Mucosa of descending colon (tissue), 3 donors: ENCODE results near the gene TMSB4X. TPM values are rescaled to one million over a fixed set of nuclear protein-coding genes. Genes with fewer than 3 reads are reported as not detected.

ENCODE experiments used
- ATAC-seq: fragments of 200-7000 bp; cut with Tn5 transposase; one replicate; pipeline ENCODE4 v1.9.1; 2020; ENCODE audit warnings: mild to moderate bottlenecking, moderate library complexity
- DNase-seq, 3 donors: peaks; one replicate each; pipeline ENCODE4 v3.0.0-alpha.2; 2020
- H3K36me3 ChIP-seq: fragments of 200-600 bp; one replicate; pipeline ENCODE4 v1.8.0; 2021; ENCODE audit warnings: low read depth, mild to moderate bottlenecking
- H3K4me1 ChIP-seq: fragments of 200-600 bp; one replicate; pipeline ENCODE4 v1.8.0; 2021; ENCODE audit warnings: low read depth, mild to moderate bottlenecking
- H3K4me3 ChIP-seq: fragments of 200-600 bp; one replicate; pipeline ENCODE4 v1.8.0; 2021; ENCODE audit warnings: mild to moderate bottlenecking
- H3K9me3 ChIP-seq: fragments of 200-600 bp; one replicate; pipeline ENCODE4 v1.8.0; 2021; ENCODE audit warnings: mild to moderate bottlenecking
- CTCF ChIP-seq: fragments of 200-600 bp; IDR thresholded peaks from one replicate; pipeline ENCODE4 v1.8.0; 2022; ENCODE audit warnings: antibody characterized with exemption, mild to moderate bottlenecking
- intact Hi-C, 2 donors: fragments of 100-400 bp; cut with DNase I in 1 of 2; cut with micrococcal nuclease in 1 of 2; formaldehyde crosslinking; loops; one replicate each; pipeline versions ENCODE4 v1.11.0 to v1.11.1; 2022; cut with DNase I, micrococcal nuclease
- total RNA-seq, 3 donors: library from RNA; stranded (reverse); fragmentation: NEBNext Ultra II Directional in 2 of 3; extraction: Animal tissue kit (Norgen Biotek cat#: 25700) in 2 of 3; gene quantifications; one replicate each; pipeline versions ENCODE4 v1.2.1 to v1.2.4, GENCODE V29; 2021 to 2023
- donor health status: DM: no; HTN: no; CAD: no; lungs with moderate emphysema.
- donor health status: DM: no; HTN: no; CAD: no.
- donor health status: DM: no; HTN: yes; CAD: no.

TMSB4X gene
- total RNA-seq, 3 donors from 2014 or later = 2,288 to 5,392 (median 5,014) TPM

GRCh38 chrX:12986886-12987285 lies 12.0 kb downstream of the TMSB4X start:
- no peak for TF ChIP-seq CTCF
- Histone ChIP-seq H3K4me1 (no peaks in the 10 kb centered on the region), H3K9me3 (no peaks in the 10 kb centered on the region), H3K36me3 (no peaks in the 10 kb centered on the region), H3K4me3 (no peak overlapping the region)
- ATAC-seq = no peak
- no peak for DNase-seq
- intact Hi-C loops = no loop called here

- Histone ChIP-seq H3K4me3 (no peak overlapping the region), H3K36me3 (no peaks in the 10 kb centered on the region), H3K9me3 (no peaks in the 10 kb centered on the region), H3K4me1 (no peaks in the 10 kb centered on the region)
- no peak for DNase-seq
- no peak for TF ChIP-seq CTCF
- intact Hi-C loops = no loop called here
- ATAC-seq = no peak
Measured at GRCh38 chrX:12987340-12987739, 12.4 kb downstream of the TMSB4X start.

- no peak overlapping the region for H3K4me3 ChIP-seq
- no peaks in the 10 kb centered on the region for H3K36me3 ChIP-seq
- intact Hi-C loops = no loop called here
- H3K9me3 ChIP-seq = no peaks in the 10 kb centered on the region
- ATAC-seq = peak; percentile 42
- no peak for TF ChIP-seq CTCF
- H3K4me1 ChIP-seq = no peaks in the 10 kb centered on the region
- DNase-seq = no peak
Measured at GRCh38 chrX:12987900-12988594, 13.1 kb downstream of the TMSB4X start.

GRCh38 chrX:12988797-12989196 lies 13.9 kb downstream of the TMSB4X start:
- peak in 1 of 3 donors; percentile 43 for DNase-seq
- intact Hi-C loops = no loop called here
- peaks cover 4% of the 10 kb centered on the region for H3K4me1 ChIP-seq
- no peaks in the 10 kb centered on the region for H3K36me3 ChIP-seq
- H3K4me3 ChIP-seq = no peak overlapping the region
- peak; percentile 86 for ATAC-seq
- no peak for TF ChIP-seq CTCF
- no peaks in the 10 kb centered on the region for H3K9me3 ChIP-seq

GRCh38 chrX:12989461-12989860 lies 14.6 kb downstream of the TMSB4X start:
- intact Hi-C loops = no loop called here
- TF ChIP-seq CTCF = no peak
- H3K9me3 ChIP-seq = no peaks in the 10 kb centered on the region
- no peaks in the 10 kb centered on the region for H3K36me3 ChIP-seq
- DNase-seq (no peak), ATAC-seq (no peak)
- no peak overlapping the region for H3K4me3 ChIP-seq
- H3K4me1 ChIP-seq = peaks cover 6% of the 10 kb centered on the region

GRCh38 chrX:12991575-12991974 lies 16.7 kb downstream of the TMSB4X start:
- H3K4me1 ChIP-seq = peaks cover 6% of the 10 kb centered on the region
- TF ChIP-seq CTCF = no peak
- no peaks in the 10 kb centered on the region for H3K9me3 ChIP-seq
- DNase-seq (no peak), ATAC-seq (no peak)
- intact Hi-C loops = no loop called here
- no peak overlapping the region for H3K4me3 ChIP-seq
- H3K36me3 ChIP-seq = no peaks in the 10 kb centered on the region
